ENCODE data around the gene IL10RB.
"Not testable (repeated sequence)": the region's sequence is repeated elsewhere in the genome, so short reads cannot be mapped to it uniquely, and the experiment has no call there.

IL10RB gene

GRCh38 chr21:33241846-33242245, 24.3 kb upstream of the IL10RB start:
- Histone ChIP-seq H3K36me3 (ENCODE audit: control insufficient read depth, insufficient read depth, low read length) (peaks cover 5% of the 10 kb centered on the region; the same call in 1 of the 2 replicates), H3K27me3 (ENCODE audit: control insufficient read depth, insufficient read depth, low read length) (no peaks in the 10 kb centered on the region), H3K9me3 (ENCODE audit: control insufficient read depth, insufficient read depth, low read length) (peaks cover 3% of the 10 kb centered on the region; the same call in 1 of the 2 replicates), H3K4me3 (ENCODE audit: low read length) (no peak overlapping the region), H3K27ac (ENCODE audit: low read length) (no peak overlapping the region), H3K4me1 (ENCODE audit: control insufficient read depth, insufficient read depth, low read length) (no peaks in the 10 kb centered on the region)
- no peak for DNase-seq (ENCODE audit: low read depth, low spot score)
- no CpG with 5 or more reads among the region's 2 CpGs for WGBS (ENCODE audit: insufficient coverage, insufficient read length)

- DNase-seq (ENCODE audit: low read depth, low spot score); H3K27me3 ChIP-seq (ENCODE audit: control insufficient read depth, insufficient read depth, low read length); H3K27ac ChIP-seq (ENCODE audit: low read length); H3K4me3 ChIP-seq (ENCODE audit: low read length); H3K9me3 ChIP-seq (ENCODE audit: control insufficient read depth, insufficient read depth, low read length); H3K36me3 ChIP-seq (ENCODE audit: control insufficient read depth, insufficient read depth, low read length); H3K4me1 ChIP-seq (ENCODE audit: control insufficient read depth, insufficient read depth, low read length): not testable (repeated sequence)
- WGBS (ENCODE audit: insufficient coverage, insufficient read length): no CpG with 5 or more reads among the region's 8 CpGs
Measured at GRCh38 chr21:33242846-33243245, 23.3 kb upstream of the IL10RB start.

- peaks cover 10% of the 10 kb centered on the region; the same call in 1 of the 2 replicates for H3K36me3 ChIP-seq (ENCODE audit: control insufficient read depth, insufficient read depth, low read length)
- no peak overlapping the region for H3K4me3 ChIP-seq (ENCODE audit: low read length)
Measured at GRCh38 chr21:33244082-33244778, 21.9 kb upstream of the IL10RB start.

GRCh38 chr21:33244779-33245105, 21.4 kb upstream of the IL10RB start:
- Histone ChIP-seq H3K4me1 (ENCODE audit: control insufficient read depth, insufficient read depth, low read length) (no peaks in the 10 kb centered on the region), H3K4me3 (ENCODE audit: low read length) (no peak overlapping the region), H3K36me3 (ENCODE audit: control insufficient read depth, insufficient read depth, low read length) (peaks cover 10% of the 10 kb centered on the region; the same call in 1 of the 2 replicates), H3K27me3 (ENCODE audit: control insufficient read depth, insufficient read depth, low read length) (no peaks in the 10 kb centered on the region), H3K27ac (ENCODE audit: low read length) (no peak overlapping the region), H3K9me3 (ENCODE audit: control insufficient read depth, insufficient read depth, low read length) (no peaks in the 10 kb centered on the region; the same call in 1 of the 2 replicates)
- no peak for DNase-seq (ENCODE audit: low read depth, low spot score)
- no CpG with 5 or more reads among the region's 2 CpGs for WGBS (ENCODE audit: insufficient coverage, insufficient read length)

More at GRCh38 chr21:33244082-33244778, 21.9 kb upstream of the IL10RB start:
- no peak for DNase-seq (ENCODE audit: low read depth, low spot score)
- Histone ChIP-seq H3K27me3 (ENCODE audit: control insufficient read depth, insufficient read depth, low read length) (no peaks in the 10 kb centered on the region), H3K27ac (ENCODE audit: low read length) (no peak overlapping the region), H3K4me1 (ENCODE audit: control insufficient read depth, insufficient read depth, low read length) (no peaks in the 10 kb centered on the region), H3K9me3 (ENCODE audit: control insufficient read depth, insufficient read depth, low read length) (peaks cover 1% of the 10 kb centered on the region; the same call in 1 of the 2 replicates)
- 100% methylated on average over 1 of the region's 6 CpGs for WGBS (ENCODE audit: insufficient coverage, insufficient read length)

GRCh38 chr21:33245289-33245918, 20.8 kb upstream of the IL10RB start:
- Histone ChIP-seq H3K4me3 (ENCODE audit: low read length) (no peak overlapping the region), H3K36me3 (ENCODE audit: control insufficient read depth, insufficient read depth, low read length) (peaks cover 10% of the 10 kb centered on the region; the same call in 1 of the 2 replicates), H3K27me3 (ENCODE audit: control insufficient read depth, insufficient read depth, low read length) (no peaks in the 10 kb centered on the region), H3K9me3 (ENCODE audit: control insufficient read depth, insufficient read depth, low read length) (no peaks in the 10 kb centered on the region), H3K4me1 (ENCODE audit: control insufficient read depth, insufficient read depth, low read length) (no peaks in the 10 kb centered on the region), H3K27ac (ENCODE audit: low read length) (no peak overlapping the region)
- no CpG with 5 or more reads among the region's 4 CpGs for WGBS (ENCODE audit: insufficient coverage, insufficient read length)
- DNase-seq (ENCODE audit: low read depth, low spot score): no peak

GRCh38 chr21:33246506-33246905, 19.7 kb upstream of the IL10RB start:
- H3K4me3 ChIP-seq (ENCODE audit: low read length): no peak overlapping the region
- DNase-seq (ENCODE audit: low read depth, low spot score): no peak
- no peaks in the 10 kb centered on the region for H3K4me1 ChIP-seq (ENCODE audit: control insufficient read depth, insufficient read depth, low read length)
- H3K27ac ChIP-seq (ENCODE audit: low read length): no peak overlapping the region
- H3K27me3 ChIP-seq (ENCODE audit: control insufficient read depth, insufficient read depth, low read length): no peaks in the 10 kb centered on the region
- H3K9me3 ChIP-seq (ENCODE audit: control insufficient read depth, insufficient read depth, low read length): no peaks in the 10 kb centered on the region
- H3K36me3 ChIP-seq (ENCODE audit: control insufficient read depth, insufficient read depth, low read length): peaks cover 10% of the 10 kb centered on the region; the same call in 1 of the 2 replicates
- no CpG with 5 or more reads among the region's 5 CpGs for WGBS (ENCODE audit: insufficient coverage, insufficient read length)

- WGBS (ENCODE audit: insufficient coverage, insufficient read length): no CpG with 5 or more reads among the region's 7 CpGs
- H3K27ac ChIP-seq (ENCODE audit: low read length): no peak overlapping the region
- no peak for DNase-seq (ENCODE audit: low read depth, low spot score)
- no peaks in the 10 kb centered on the region for H3K4me1 ChIP-seq (ENCODE audit: control insufficient read depth, insufficient read depth, low read length)
- no peaks in the 10 kb centered on the region for H3K27me3 ChIP-seq (ENCODE audit: control insufficient read depth, insufficient read depth, low read length)
- H3K9me3 ChIP-seq (ENCODE audit: control insufficient read depth, insufficient read depth, low read length): no peaks in the 10 kb centered on the region
- no peak overlapping the region for H3K4me3 ChIP-seq (ENCODE audit: low read length)
- H3K36me3 ChIP-seq (ENCODE audit: control insufficient read depth, insufficient read depth, low read length): peaks cover 10% of the 10 kb centered on the region; the same call in 1 of the 2 replicates
Measured at GRCh38 chr21:33246963-33247362, 19.2 kb upstream of the IL10RB start.

- Histone ChIP-seq H3K4me1 (ENCODE audit: control insufficient read depth, insufficient read depth, low read length) (no peaks in the 10 kb centered on the region), H3K4me3 (ENCODE audit: low read length) (no peak overlapping the region), H3K36me3 (ENCODE audit: control insufficient read depth, insufficient read depth, low read length) (peaks cover 10% of the 10 kb centered on the region; the same call in 1 of the 2 replicates), H3K9me3 (ENCODE audit: control insufficient read depth, insufficient read depth, low read length) (no peaks in the 10 kb centered on the region), H3K27ac (ENCODE audit: low read length) (no peak overlapping the region), H3K27me3 (ENCODE audit: control insufficient read depth, insufficient read depth, low read length) (no peaks in the 10 kb centered on the region)
- no CpG with 5 or more reads among the region's 6 CpGs for WGBS (ENCODE audit: insufficient coverage, insufficient read length)
- DNase-seq (ENCODE audit: low read depth, low spot score): no peak
Measured at GRCh38 chr21:33247599-33247998, 18.6 kb upstream of the IL10RB start.

- Histone ChIP-seq H3K27ac (ENCODE audit: low read length) (no peak overlapping the region), H3K9me3 (ENCODE audit: control insufficient read depth, insufficient read depth, low read length) (no peaks in the 10 kb centered on the region), H3K36me3 (ENCODE audit: control insufficient read depth, insufficient read depth, low read length) (peaks cover 10% of the 10 kb centered on the region; the same call in 1 of the 2 replicates), H3K27me3 (ENCODE audit: control insufficient read depth, insufficient read depth, low read length) (no peaks in the 10 kb centered on the region), H3K4me3 (ENCODE audit: low read length) (no peak overlapping the region), H3K4me1 (ENCODE audit: control insufficient read depth, insufficient read depth, low read length) (no peaks in the 10 kb centered on the region)
- no CpG with 5 or more reads among the region's 7 CpGs for WGBS (ENCODE audit: insufficient coverage, insufficient read length)
- no peak for DNase-seq (ENCODE audit: low read depth, low spot score)
Measured at GRCh38 chr21:33249331-33250002, 16.7 kb upstream of the IL10RB start.

GRCh38 chr21:33251119-33251518, 15.0 kb upstream of the IL10RB start:
- no peak for DNase-seq (ENCODE audit: low read depth, low spot score)
- Histone ChIP-seq H3K27ac (ENCODE audit: low read length) (no peak overlapping the region), H3K36me3 (ENCODE audit: control insufficient read depth, insufficient read depth, low read length) (peaks cover 10% of the 10 kb centered on the region; the same call in 1 of the 2 replicates), H3K4me3 (ENCODE audit: low read length) (no peak overlapping the region), H3K9me3 (ENCODE audit: control insufficient read depth, insufficient read depth, low read length) (no peaks in the 10 kb centered on the region), H3K4me1 (ENCODE audit: control insufficient read depth, insufficient read depth, low read length) (no peaks in the 10 kb centered on the region), H3K27me3 (ENCODE audit: control insufficient read depth, insufficient read depth, low read length) (no peaks in the 10 kb centered on the region)
- WGBS (ENCODE audit: insufficient coverage, insufficient read length): no CpG with 5 or more reads among the region's 2 CpGs
